NCI-H2227 treated with DMSO at 0.1 percent for 48 hours (cell line): Measurements from ENCODE around the gene ESPN.
"Not testable (repeated sequence)": the region's sequence is repeated elsewhere in the genome, so short reads cannot be mapped to it uniquely, and the experiment has no call there.

Source experiments
- DNase-seq: peaks from one replicate; lab custom pipeline; 2025; lab: John Stamatoyannopoulos, UW

Gene ESPN

DNA sequence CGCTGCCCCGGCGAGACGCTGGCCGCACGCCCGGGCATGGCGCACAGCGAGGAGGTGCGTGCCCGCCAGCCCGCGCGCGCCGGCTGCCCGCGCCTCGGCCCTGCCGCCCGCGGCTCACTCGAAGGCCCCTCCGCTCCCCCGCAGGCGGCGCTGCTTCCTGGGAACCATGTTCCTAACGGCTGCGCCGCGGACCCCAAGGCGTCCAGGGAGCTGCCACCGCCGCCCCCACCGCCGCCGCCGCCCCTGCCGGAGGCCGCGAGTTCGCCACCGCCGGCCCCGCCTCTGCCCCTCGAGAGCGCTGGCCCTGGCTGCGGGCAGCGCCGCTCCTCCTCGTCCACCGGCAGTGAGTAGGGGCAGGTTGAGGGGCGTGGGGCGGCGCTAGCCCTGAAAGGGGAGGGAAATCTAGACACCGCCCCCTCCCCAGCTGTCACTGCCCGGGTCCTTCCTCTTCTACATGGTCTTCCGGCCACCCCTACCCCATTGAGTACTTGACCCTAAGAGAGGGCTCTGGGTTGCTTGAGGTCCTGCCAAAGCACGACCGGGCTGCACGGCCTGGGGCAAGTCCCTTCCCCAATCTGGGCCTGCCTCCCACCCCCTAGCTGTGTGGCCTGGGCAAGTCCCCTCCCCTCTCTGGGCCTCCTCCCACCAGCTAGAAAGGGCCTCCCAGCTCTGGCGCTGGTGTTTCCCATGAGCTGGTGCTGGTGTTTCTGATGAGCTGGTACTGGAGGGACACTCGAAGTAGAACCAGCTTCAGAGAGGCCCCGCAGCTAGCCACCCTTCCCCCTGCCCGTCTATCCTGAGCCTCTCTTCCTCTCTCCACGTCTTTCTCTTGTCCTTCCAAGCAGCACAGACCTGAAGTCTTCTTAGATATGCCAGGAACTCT is 24.4 kb downstream of the ESPN start:
- no peak for DNase-seq

DNA sequence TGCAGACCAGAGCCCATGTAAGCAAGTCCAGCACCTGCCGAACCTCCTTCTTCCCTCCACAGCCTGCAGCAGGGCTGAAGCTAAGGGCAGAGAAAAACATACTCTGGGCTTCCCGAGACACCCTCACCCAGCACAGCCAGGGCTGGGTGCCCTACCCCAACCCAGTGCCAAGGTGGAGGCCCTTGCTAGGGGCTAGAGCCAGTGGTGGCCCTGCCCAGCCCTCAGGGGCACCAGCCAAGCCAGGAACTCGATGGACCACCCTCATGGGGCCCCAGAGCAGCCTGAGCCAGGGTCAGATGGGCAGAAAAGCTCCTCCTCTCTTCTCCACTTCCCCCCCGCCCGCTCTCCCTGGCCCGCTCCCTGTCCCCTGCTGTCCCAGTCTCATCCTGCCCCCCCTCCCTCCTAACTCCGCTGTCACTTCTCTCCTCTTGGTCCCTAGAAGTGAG is 25.5 kb downstream of the ESPN start:
- no peak for DNase-seq

DNA sequence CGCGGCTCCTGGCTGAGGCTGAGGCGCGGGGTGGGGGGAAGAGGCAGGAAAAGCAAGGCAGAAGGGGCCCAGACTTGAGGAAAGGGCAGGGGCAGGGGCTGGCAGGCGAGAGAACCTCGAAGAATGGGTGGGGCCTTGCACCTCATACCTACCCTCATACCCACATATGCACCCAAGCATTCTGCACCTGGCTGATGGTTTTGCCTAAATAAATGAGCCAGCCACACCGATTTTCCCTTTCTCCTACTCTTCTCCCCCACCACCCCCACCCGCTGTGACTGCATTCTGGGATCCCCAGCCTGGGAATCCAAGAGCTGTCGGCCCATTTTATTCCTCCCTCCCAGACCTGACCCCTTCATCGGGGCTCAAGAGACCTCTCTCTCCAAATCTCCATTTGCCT is 25.9 kb downstream of the ESPN start:
- DNase-seq = not testable (repeated sequence)

DNA sequence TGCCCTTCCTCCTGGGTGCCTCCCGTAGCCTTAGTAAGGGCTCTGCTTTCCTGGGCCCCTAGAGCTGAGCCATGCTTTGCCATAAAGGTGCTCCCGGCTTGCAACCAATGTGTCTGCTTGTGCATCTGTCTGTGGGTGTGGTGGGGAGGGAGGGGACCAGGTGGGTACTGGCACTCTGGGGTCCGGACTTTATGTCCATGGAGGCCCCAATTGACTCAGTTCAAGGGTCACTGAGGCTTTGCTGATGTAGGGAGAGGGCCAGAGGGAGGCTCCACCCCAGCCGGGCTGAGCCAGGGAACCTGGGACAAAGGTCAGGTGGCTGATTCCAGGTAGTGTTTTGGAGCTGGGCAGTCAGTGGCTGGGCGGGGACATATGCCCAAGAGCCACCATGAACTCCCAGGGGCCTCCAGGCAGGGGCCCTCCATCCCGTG is 26.4 kb downstream of the ESPN start:
- DNase-seq = no peak

DNA sequence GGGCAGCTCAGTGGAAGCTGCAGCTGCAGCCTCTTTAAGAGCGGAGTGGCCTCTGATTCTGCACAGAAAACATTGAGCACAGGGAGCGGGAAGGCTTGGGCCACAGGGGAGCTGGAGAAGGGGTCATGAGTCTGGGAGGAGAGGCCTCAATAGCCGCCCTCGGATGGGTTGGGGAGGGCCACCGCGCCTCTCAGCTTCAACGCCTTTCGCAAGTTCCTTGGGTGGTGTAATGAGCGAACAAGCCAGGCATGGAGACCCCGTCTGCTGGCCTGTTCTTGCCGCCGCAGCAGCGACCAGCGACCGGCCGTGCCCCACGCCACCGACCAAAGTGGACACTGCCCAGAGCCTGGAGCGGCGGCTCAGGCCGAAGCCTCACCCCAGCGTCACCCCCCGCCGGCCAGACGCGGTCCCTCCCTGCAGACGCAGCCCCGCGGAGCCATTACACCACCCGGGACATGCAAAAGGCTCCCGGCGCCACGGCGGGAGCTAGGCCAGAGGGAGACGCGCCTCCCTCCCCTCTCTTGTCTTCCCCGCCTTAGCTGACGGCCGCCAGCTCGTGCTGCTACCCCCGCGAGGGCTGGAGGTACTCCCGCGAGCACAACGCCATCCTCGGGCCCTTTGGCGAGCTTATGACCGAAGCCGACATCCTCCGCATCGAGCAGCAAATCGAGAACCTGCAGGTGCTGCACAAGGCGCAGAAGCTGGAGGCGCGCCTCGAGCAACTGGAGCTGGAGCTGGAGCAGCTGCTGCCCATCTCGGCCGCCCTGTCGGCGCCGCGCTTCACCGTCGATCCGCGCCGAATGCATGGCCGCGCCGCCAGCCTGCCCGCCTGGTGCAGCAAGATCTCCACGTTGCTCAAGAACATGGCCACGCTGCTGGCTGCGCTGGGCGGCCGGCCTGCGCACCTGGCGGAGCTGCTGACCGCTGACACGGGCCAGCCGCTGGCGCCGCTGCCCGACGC is 29.6 kb downstream of the ESPN start:
- DNase-seq = not testable (repeated sequence)

DNA sequence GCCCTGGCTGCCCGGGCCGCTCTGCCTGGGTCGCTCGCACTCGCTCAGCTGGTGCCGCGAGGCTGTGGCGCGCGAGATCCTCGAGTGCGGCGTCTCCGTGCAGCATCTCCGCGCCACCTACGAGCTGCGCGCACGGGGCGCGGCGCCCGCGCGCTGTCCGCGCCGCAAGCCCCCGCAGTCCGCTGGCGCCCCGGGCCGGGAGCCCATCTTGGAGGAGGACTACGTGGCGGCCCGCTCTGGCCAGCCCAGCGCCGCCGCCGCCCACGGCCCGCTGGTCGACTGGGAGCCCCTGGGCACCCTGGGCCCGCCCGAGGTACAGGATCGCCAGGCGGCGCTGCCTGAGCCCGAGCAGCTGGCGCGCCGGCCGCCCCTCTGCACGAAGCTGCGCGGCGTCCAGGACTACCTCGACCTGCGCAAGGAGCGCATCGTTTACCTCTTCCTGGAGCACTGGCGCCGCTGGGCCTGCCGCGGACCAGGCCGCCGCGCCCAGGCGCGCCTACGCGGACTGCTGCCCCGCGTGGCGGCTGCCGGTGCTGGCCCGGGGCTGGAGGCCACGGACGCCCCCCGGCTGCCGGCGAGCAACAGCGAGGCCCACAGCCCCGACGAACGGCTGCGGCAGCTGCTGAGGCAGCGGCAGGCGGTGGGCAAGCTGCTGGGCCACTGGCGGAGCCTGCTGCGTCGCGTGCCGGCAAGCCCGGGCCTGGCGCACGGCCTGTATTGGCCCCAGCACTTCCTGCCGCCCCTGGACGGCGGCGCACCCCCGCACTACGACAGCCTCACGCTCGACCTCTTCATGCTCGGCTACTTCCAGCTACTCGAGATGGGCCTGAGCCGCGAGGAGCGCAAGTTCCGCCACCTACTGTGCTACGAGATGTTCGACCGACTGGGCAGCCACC is 30.5 kb downstream of the ESPN start:
- no peak for DNase-seq

DNA sequence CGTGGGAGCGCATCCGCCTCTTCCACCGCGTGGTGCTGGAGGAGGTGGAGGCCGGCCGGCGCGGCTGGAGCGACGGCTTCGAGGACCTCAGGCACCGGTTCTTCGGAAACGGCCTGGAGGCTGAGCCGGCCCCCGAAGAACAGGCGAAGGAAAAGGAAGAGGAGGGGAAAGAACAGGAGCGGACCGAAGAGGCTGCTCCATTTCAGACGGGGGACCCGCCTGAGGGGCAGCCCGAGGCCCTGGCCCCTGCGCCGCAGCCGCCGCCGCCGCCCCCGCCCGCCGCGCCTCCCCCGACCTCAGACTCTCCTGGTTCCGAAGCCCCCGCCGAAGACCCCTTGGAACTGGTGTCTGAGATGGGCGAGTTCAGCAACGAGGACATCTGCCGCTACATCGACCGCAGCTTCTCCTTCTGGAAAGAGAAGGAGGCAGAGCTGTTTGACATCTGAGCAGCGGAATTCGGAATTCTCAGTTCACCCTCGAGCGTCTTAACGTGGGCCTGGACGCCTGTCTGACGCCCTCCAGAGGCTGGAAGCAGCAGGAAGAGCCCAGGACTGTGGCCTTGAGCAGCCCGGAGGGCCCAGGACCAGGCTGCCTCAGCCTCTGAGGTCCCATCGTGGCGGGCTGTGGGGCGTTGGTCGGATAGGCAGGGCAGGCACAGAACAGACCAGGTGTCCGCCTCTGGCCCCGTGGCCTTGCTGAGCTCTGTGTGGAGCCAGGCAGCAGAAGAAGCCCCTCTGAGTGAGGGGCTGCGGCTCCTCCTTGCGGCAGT is 31.4 kb downstream of the ESPN start:
- DNase-seq = not testable (repeated sequence)

DNA sequence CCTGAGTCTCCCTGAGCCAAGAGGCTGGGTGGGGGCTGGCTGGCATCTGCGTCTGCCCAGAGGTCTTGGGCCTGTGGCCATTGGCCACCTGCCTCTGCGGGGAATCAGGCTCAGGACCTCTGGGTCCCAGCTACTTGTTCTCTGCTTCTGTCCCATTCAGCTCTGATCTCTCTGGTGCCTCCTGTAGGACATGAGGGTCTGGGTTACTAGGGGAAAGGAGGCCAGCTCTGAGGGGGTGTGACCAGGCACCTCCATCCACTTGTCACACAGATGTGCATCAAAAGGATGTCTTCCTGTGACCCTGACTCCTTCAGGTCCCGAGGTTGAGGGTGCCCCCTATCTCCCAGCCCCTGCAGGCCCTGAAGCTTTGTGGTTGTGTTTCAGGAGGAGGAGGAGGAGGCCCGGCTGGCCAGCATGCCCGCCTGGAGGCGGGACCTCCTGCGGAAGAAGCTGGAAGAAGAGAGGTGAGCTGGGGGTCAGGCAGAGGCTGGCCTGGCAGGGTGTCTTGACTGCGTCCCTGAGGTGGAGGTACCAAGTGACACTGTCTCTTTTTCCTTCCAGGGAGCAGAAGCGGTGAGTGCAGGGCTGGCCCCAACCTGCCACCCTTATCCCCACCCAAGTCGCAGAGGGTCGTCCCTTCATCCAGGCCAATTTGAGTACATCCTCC is 32.4 kb downstream of the ESPN start:
- no peak for DNase-seq

DNA sequence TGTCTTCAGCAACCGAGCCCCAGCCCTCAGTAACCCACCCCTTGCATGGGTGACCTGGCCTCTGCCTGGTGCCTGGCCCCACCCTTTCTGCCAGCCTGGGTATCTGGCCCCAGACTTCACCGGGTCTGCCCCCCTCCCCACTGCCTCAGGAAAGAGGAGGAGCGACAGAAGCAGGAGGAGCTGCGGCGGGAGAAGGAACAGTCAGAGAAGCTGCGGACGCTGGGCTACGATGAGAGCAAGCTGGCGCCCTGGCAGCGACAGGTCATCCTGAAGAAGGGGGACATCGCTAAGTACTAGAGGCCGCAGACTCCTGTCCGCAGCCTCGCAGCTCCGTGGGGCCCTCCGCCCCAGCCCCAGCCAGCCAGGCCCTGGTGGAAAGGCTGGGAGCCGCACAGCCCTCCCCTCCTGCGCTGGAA is 35.3 kb downstream of the ESPN start:
- DNase-seq = no peak

DNA sequence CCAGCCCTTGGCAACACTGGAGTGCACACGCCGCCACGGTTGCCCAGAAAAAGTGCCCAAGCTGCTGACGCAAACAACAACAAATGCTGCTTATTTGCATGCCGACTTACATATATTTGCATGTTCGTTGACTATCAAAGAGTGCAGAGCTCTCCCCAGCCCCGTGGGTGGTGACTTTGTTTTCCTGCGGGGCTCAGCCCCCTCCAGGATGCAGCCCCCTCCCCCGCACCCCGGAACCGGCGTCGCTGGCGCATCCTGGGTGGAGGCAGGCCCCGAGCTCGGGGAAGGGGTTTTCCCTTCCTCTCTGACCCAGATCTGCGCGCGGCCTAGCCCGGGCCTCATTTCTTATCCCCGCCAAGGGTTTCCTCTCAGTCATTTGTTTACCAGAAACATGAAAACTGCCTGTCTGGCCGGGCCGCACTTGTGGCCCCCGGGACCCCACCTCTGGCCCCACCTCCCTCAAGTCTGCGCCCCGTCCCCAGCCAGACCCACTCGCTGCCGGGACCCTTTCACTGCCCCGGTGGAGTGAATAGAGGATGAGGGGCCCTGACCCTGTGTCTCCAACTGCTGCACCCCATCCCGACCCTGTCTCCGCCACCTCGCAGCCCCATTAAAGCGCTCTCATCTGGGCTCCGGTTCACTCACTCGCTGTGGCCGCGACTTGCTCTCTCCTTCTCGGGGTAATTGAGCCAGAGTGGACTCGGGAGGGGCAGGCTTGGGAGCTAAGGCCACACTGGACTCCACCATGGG is 35.9 kb downstream of the ESPN start:
- no peak for DNase-seq

DNA sequence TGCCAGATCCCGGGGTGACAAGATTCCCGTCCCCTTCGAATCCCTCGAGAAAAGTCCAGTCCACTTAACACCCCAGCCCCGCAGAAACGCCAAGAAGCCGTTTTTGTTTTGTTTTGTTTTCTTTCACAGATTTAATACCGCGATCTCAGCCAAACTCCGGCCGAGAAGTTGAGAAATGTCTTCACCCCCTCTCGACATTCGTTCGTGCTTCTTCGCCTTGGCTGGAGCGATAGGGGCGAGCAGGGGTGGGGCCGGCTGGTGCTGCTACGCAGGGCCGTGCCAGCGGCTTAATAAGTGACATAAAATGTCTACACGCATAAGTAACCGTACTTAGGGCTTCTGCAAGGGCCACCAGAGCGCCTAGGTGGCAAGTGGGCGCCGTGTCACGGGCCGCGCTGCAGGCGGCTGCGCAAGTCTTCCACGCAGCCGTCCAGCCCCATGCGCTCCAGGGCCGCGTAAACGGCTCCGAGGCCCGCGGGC is 36.5 kb downstream of the ESPN start:
- DNase-seq = no peak

DNA sequence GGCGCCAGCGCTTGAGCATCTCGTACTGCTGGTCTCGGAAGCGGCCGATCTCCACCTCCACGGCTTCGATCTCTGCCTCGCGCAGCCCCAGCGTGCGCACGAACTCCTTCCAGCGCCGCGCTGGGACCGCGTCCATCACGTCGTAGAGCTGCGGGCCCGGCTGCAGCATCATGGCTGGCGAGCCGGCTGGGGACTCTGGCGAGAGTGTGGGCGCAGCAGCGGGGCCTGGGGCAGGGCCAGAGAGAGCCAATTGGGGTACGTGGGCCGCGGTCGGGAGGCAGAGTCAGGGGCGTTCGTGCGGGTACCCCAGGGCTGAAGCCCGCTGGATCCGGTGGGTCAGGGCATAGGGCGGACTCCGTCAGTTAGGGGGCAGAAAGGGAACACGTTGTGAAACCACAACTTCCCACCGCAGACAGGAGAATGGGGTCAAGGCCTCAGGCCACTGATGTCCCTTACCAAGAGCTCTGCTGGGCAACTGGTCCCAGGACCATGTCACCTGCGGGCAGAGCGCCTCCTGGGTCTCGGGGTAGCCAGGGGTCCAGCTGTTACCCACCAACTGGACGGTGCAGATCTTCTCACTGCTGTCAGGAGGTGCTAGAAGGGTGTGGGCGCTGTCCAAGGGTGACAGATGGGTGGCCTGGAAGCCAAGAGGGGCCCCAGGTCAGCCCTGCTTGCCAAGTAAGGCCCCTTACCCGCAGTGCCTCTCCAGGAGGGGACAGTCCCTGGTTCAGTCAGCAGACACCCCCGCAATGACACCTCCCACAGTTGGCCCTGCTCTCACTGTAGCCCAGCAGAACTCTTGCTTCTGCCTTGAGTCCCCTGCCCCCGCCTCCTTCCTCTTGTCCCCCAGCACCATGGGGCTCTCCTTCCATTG is 37.2 kb downstream of the ESPN start:
- DNase-seq = no peak

DNA sequence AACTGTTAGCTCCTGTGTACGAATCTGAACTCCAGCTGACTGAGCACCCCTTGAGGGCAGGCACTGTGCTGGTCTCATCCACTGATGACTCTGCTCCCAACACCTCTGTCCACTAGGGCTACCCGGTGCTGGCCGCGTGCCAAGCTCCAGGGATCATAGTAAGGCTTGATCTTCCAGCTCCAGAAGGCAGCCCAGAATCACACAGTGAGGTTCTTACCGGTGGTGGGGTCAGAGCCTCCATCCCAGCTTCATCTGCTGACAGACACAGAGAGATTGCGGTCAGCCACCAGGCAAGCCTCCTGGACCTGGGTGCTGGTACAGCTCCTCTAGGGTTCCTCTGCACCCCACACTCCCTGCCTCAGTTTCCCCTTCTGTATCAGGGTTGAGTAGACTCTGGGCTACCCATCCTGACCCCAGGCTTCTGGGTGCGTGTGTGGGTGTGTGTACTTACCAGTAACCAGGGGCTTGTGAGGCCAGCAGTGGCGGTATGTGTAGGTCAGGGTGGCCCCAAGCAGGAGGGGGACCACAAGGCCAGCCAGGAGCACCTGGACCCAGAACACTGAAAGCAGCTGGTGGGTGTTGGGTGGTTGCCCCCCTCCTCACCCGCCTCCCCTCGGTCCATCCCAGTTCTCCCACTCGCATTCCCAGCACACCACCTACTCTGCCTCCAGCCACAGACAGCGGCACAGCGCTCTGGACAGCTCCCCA is 38.0 kb downstream of the ESPN start:
- DNase-seq = no peak

DNA sequence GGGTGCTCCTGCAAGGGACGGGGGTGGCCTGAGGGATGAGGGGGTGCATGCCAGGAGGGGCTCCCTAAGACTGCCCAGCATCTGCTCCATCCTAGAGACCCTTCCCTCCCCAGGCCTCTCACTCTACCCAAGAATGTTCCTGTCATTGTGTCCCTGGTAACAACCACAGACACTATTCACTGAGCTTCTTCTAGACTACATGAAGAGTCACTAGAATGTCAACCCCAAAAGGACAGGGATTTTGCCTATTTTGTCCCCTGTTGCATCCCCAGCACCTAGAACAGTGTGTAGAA is 38.5 kb downstream of the ESPN start:
- no peak for DNase-seq

DNA sequence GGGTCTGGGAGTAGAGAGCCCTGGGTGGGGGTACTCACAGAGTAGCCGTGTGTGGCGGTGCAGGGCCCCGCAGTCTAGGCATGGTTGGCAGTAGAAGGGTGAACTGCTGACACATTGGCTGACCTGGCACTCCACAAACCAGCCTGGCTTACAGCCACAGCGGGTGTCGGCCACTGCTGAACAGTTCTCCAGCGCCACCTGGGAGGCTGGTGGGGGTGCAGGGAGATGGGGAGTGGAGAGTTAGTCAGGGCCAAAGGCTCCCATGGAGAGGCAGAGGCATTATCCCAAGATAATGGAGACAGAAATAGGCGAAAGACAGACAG is 39.9 kb downstream of the ESPN start:
- DNase-seq = no peak

DNA sequence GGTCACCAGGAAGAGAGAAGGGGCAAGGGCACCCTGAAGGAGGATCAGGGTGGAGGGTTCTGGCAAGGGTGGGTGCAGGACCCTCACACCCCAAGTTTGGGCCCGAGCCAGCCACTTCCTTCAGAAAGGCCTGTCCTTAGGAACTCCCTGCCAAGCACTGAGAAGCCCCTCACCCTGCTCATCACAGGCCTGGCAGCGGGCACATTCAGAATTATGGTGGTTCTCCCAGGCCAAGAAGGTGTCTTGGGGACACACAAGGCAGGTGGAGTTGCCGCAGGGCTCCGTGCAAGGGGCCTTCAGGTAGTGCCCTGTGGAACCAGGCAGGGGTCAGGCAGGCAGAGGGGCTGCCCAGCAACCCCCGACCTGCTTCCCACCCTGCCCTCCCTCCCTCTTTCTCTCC is 40.3 kb downstream of the ESPN start:
- no peak for DNase-seq

DNA sequence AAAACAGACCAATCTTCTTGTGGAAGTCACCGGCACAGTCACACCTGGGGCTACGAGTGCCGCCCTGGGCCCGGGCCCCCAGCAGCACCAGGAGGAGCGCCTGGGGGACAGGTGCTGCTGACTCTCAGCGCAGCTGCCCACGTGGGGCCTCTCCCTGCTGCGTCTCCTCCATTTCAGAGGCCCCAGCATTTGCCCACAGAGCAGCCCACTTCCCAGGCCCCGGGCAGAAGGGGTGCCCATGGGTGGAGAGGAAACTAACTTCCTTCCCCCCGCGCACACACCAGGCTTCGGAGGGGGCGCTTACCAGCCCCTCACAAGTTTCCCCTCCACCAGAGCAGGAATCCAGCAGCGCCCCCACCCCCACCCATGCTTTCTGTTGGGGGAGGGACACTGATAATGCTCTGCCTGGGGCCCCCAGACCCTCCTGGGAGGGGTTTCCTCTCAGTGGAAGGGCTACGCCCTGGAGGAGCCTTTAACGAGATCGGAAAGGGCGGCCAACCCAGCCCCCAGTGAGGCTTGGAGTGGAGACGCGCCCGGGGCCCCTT is 41.0 kb downstream of the ESPN start:
- no peak for DNase-seq

DNA sequence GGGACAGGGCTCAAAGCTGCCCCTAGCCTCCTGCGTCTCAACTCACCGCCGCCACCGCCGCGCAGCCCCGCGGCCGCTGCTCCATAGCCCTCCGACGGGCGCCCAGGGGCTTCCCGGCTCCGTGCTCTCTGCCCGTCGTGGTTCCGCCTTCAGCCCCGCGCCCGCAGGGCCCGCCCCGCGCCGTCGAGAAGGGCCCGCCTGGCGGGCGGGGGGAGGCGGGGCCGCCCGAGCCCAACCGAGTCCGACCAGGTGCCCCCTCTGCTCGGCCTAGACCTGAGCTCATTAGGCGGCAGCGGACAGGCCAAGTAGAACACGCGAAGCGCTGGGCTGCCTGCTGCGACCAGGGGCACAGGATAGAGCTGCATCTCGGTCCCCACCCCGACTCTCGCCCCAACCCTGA is 41.4 kb downstream of the ESPN start, which contains the start of gene TNFRSF25:
Gene TNFRSF25, minus strand, starts transcription at position 151 of the 400 bp plus-strand sequence. Its CDS starts 66 bp downstream, at position 85.
- DNase-seq = no peak
